ENCODE results near the gene LRMDA. TPM values are rescaled to one million over a fixed set of nuclear protein-coding genes. Genes with fewer than 3 reads are reported as not detected.

LRMDA gene
- polyA plus RNA-seq, 2 of the 4 experiments (the other 2 are of a cell fraction) = 4.6 to 5.2 TPM

GRCh38 chr10:76012716-76013327 is 581.4 kb downstream of the LRMDA start:
- Histone ChIP-seq H3K4me2 (no peak overlapping the region), H3K9me3 (no peaks in the 10 kb centered on the region), H3K4me3 (no peak overlapping the region), H3K4me1 (no peaks in the 10 kb centered on the region), H3K27ac (no peak overlapping the region)
- ATAC-seq (no peak), DNase-seq (ENCODE audit: low read depth in 1 of 2, low spot score in 1 of 2) (no peak), FAIRE-seq (no peak)
- 83% methylated on average over 7 of the region's 7 CpGs for WGBS (ENCODE audit: missing lambda C conversion rate)
- CTCF ChIA-PET = interaction anchor here (1.0 to 1.2 kb wide), 4 partner anchors 11 to 23 kb away, joined by 3 to 4 read pairs (median 4); no protein-coding TSS in a partner anchor
- TF ChIP-seq JUNB (IDR thresholded peaks at IDR 0.05) (no peak), HOXB13 (CRISPR knock-in tag; IDR thresholded peaks at IDR 0.05; ENCODE audit: low read depth) (no peak), NPAS2 (CRISPR knock-in tag; IDR thresholded peaks at IDR 0.05; ENCODE audit: borderline replicate concordance) (no peak), HOXA7 (CRISPR knock-in tag; IDR thresholded peaks at IDR 0.05) (no peak), POLR2AphosphoS2 (conservative IDR thresholded peaks at IDR 0.05; ENCODE audit: low read length) (no peak), MYC (IDR thresholded peaks at IDR 0.05; ENCODE audit: borderline replicate concordance, low read length) (no peak), JUN (IDR thresholded peaks at IDR 0.05) (no peak)
- POLR2A ChIA-PET = no interaction called here

- no peak overlapping the region for H3K4me2 ChIP-seq
- H3K4me1 ChIP-seq = no peaks in the 10 kb centered on the region
- H3K9me3 ChIP-seq = no peaks in the 10 kb centered on the region
- TF ChIP-seq ZNF302 (CRISPR knock-in tag; IDR thresholded peaks at IDR 0.05) = no peak
- no peak for TF ChIP-seq MAX (IDR thresholded peaks at IDR 0.05)
- TF ChIP-seq POLR2AphosphoS2 (conservative IDR thresholded peaks at IDR 0.05; ENCODE audit: low read length) = no peak
- no peak for TF ChIP-seq ELK1 (IDR thresholded peaks at IDR 0.05; ENCODE audit: low read depth, low read length)
- no peak for TF ChIP-seq HOXB13 (CRISPR knock-in tag; IDR thresholded peaks at IDR 0.05; ENCODE audit: low read depth)
- TF ChIP-seq RNF2 (IDR thresholded peaks at IDR 0.05; ENCODE audit: borderline replicate concordance, low read depth) = no peak
- TF ChIP-seq MAFK (IDR thresholded peaks at IDR 0.05; ENCODE audit: partially characterized antibody) = no peak
- no peak for TF ChIP-seq FOSB (CRISPR knock-in tag; IDR thresholded peaks at IDR 0.05)
- no peak for TF ChIP-seq PHF8 (IDR thresholded peaks at IDR 0.05; ENCODE audit: borderline replicate concordance, low read depth)
- no peak for TF ChIP-seq RCOR1 (IDR thresholded peaks at IDR 0.05; ENCODE audit: low read depth, low read length)
- POLR2A ChIA-PET = no interaction called here
- ATAC-seq (no peak), DNase-seq (ENCODE audit: low read depth in 1 of 2, low spot score in 1 of 2) (no peak), FAIRE-seq (no peak)
- no peak overlapping the region for H3K4me3 ChIP-seq
- CTCF ChIA-PET = interaction anchor here (1.1 to 2.1 kb wide), 3 partner anchors 11 to 23 kb away, joined by 3 to 8 read pairs (median 4); no protein-coding TSS in a partner anchor
- WGBS (ENCODE audit: missing lambda C conversion rate) = 37% methylated on average over 5 of the region's 5 CpGs
- H3K27ac ChIP-seq = no peak overlapping the region
Measured at GRCh38 chr10:76015245-76015644, 583.8 kb downstream of the LRMDA start.

- Histone ChIP-seq H3K4me1 (no peaks in the 10 kb centered on the region), H3K4me3 (no peak overlapping the region), H3K27ac (no peak overlapping the region), H3K4me2 (no peak overlapping the region), H3K9me3 (no peaks in the 10 kb centered on the region)
- 81% methylated on average over 14 of the region's 14 CpGs for WGBS (ENCODE audit: missing lambda C conversion rate)
- FAIRE-seq (no peak), ATAC-seq (no peak), DNase-seq (ENCODE audit: low read depth in 1 of 2, low spot score in 1 of 2) (no peak)
- ChIA-PET CTCF (interaction anchor here (0.6 to 1.5 kb wide), 2 partner anchors 16 to 254 kb away, joined by 3 read pairs; no protein-coding TSS in a partner anchor), POLR2A (no interaction called here)
- no peak for TF ChIP-seq NFE2L2 (conservative IDR thresholded peaks at IDR 0.05; ENCODE audit: low read length)
- TF ChIP-seq EHMT2 (IDR thresholded peaks at IDR 0.05; ENCODE audit: low read depth) = 0 out of 2 replicates have a peak, but pooled peaks have one; percentile 42
- TF ChIP-seq REST (IDR thresholded peaks at IDR 0.05) = peak; percentile 81
Measured at GRCh38 chr10:76017026-76017732, 585.8 kb downstream of the LRMDA start.

Data from A549 (cell line).